ENCODE results near the gene GNA14.

DNA sequence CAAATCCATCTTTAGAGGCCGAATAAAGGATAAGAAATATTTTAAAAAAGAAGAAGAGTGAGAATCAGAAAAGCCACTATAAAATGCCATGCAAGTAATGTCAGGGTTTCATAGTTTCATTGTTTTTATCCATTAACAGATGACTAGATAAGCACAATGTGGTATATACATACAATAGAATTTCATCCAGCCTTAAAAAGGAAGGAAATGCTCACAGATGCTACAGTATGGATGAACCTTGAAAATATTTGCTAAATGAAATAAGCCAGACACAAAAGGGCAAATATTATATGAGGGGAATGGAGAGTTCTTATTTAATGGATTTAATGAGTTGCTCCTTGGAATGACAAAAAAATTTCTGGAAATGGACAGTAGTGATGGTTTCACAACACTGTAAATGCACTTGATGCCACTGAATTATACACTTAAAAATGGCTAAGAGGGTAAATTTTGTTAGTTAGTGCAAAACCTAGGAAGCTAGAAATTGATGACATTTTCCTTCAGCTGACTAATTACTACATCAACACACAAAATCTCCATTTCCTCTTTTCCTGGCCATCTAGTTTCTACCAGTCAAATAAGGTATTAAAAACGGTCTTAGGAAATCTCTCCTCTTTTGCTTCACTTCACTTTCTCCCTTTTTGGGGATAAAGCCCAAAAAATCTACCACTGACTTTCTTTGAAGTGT is 86.6 kb downstream of the GNA14 start:
- TF ChIP-seq, protein P1, sequence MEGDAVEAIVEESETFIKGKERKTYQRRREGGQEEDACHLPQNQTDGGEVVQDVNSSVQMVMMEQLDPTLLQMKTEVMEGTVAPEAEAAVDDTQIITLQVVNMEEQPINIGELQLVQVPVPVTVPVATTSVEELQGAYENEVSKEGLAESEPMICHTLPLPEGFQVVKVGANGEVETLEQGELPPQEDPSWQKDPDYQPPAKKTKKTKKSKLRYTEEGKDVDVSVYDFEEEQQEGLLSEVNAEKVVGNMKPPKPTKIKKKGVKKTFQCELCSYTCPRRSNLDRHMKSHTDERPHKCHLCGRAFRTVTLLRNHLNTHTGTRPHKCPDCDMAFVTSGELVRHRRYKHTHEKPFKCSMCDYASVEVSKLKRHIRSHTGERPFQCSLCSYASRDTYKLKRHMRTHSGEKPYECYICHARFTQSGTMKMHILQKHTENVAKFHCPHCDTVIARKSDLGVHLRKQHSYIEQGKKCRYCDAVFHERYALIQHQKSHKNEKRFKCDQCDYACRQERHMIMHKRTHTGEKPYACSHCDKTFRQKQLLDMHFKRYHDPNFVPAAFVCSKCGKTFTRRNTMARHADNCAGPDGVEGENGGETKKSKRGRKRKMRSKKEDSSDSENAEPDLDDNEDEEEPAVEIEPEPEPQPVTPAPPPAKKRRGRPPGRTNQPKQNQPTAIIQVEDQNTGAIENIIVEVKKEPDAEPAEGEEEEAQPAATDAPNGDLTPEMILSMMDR (conservative IDR thresholded peaks at IDR 0.05 in 1 of 2, IDR thresholded peaks at IDR 0.05 in 1 of 2; ENCODE audit: extremely low read depth in 1 of 2, insufficient read depth in 1 of 2, low read depth in 1 of 2, low read length in 2 of 2), result no peak
- no peak for TF ChIP-seq EZH2 (IDR thresholded peaks at IDR 0.05; ENCODE audit: borderline replicate concordance, low read length)
